HG03558 (cell line): ENCODE results near the gene MLF1.
"Not testable (repeated sequence)": the region's sequence is repeated elsewhere in the genome, so short reads cannot be mapped to it uniquely, and the experiment has no call there.

Experiments
- ATAC-seq: cut with Tn5 transposase; IDR thresholded peaks from one replicate; pipeline ENCODE4 v1.9.1; 2021; ENCODE audit warnings: moderate number of reproducible peaks; ENCODE audit not compliant: unreplicated experiment; ENCODE audit errors: extremely low read depth

Gene MLF1

GRCh38 chr3:158570999-158571702 lies at the start of gene MLF1:
TSS of gene MLF1 (plus strand) at chr3:158571194. CDS start at chr3:158571301, 107 bp downstream.
- peak; percentile 100 for ATAC-seq

GRCh38 chr3:158522221-158523136 lies 48.5 kb upstream of the MLF1 start:
- no peak for ATAC-seq

- ATAC-seq: no peak
Measured at GRCh38 chr3:158528076-158528674, 42.8 kb upstream of the MLF1 start.

GRCh38 chr3:158531334-158531733 lies 39.7 kb upstream of the MLF1 start:
- ATAC-seq: no peak

GRCh38 chr3:158532099-158532734 lies 38.8 kb upstream of the MLF1 start:
- no peak for ATAC-seq

- ATAC-seq: no peak
Measured at GRCh38 chr3:158535918-158536317, 35.1 kb upstream of the MLF1 start.

- ATAC-seq: no peak
Measured at GRCh38 chr3:158539414-158540014, 31.5 kb upstream of the MLF1 start.

- no peak for ATAC-seq
Measured at GRCh38 chr3:158540066-158540465, 30.9 kb upstream of the MLF1 start.

GRCh38 chr3:158548691-158549090 lies 22.3 kb upstream of the MLF1 start:
- no peak for ATAC-seq

- ATAC-seq: not testable (repeated sequence)
Measured at GRCh38 chr3:158549938-158550337, 21.1 kb upstream of the MLF1 start.

- no peak for ATAC-seq
Measured at GRCh38 chr3:158552124-158552523, 18.9 kb upstream of the MLF1 start.

- ATAC-seq: no peak
Measured at GRCh38 chr3:158559504-158559903, 11.5 kb upstream of the MLF1 start.

GRCh38 chr3:158560979-158561378 lies 10.0 kb upstream of the MLF1 start:
- no peak for ATAC-seq

- ATAC-seq: no peak
Measured at GRCh38 chr3:158562674-158563073, 8.3 kb upstream of the MLF1 start.

- ATAC-seq: no peak
Measured at GRCh38 chr3:158563076-158563475, 7.9 kb upstream of the MLF1 start.

GRCh38 chr3:158565076-158565475 lies 5.9 kb upstream of the MLF1 start:
- ATAC-seq: no peak

GRCh38 chr3:158568784-158569183 lies 2.2 kb upstream of the MLF1 start:
- ATAC-seq: no peak

- no peak for ATAC-seq
Measured at GRCh38 chr3:158569794-158570193, 1.2 kb upstream of the MLF1 start.

- ATAC-seq: no peak
Measured at GRCh38 chr3:158571969-158572765, 1.2 kb downstream of the MLF1 start.

GRCh38 chr3:158572766-158573060 lies 1.7 kb downstream of the MLF1 start:
- ATAC-seq: no peak
